H1 (cell line): Measurements from ENCODE around the gene THAP9. TPM values are rescaled to one million over a fixed set of nuclear protein-coding genes. Genes with fewer than 3 reads are reported as not detected.

Source experiments
- CHD1 ChIP-seq: IDR thresholded peaks from 2 replicates; pipeline ENCODE4 v1.6.1; 2012; ENCODE audit warnings: low read depth, low read length, improper control_type of control experiment
- CTCF ChIP-seq, 3 experiments: IDR thresholded peaks; 1 replicate in 2 of 3; 2 replicates in 1 of 3; pipeline versions ENCODE4 v1.5.1 to v1.6.1; 2011; ENCODE audit warnings: low read length in 3 of 3, mild to moderate bottlenecking in 3 of 3, inconsistent platforms in 2 of 3, low read depth in 1 of 3, moderate library complexity in 1 of 3; ENCODE audit not compliant: insufficient read depth in 1 of 3; ENCODE audit errors: control extremely low read depth in 1 of 3
- YY1 ChIP-seq: IDR thresholded peaks from 2 replicates; pipeline ENCODE4 v1.6.1; 2011; ENCODE audit warnings: low read depth, mild to moderate bottlenecking, low read length
- polyA plus RNA-seq, 7 experiments: library from polyadenylated mRNA; depleted of rRNA in 3 of 7; stranded (reverse) in 5 of 7; unstranded in 2 of 7; fragments of >200 nt in 5 of 7; fragments of 200-250 nt in 2 of 7; gene quantifications; 1 replicate in 5 of 7; 2 replicates in 1 of 7; 4 replicates in 1 of 7; pipeline versions ENCODE4 v1.2.1 to v1.2.3, GENCODE V29; 2011 to 2013; ENCODE audit warnings: missing spikeins in 2 of 7, mixed read lengths in 2 of 7
- total RNA-seq: library from RNA; stranded (reverse); fragmentation: NEBNext Ultra II Directional; extraction: Animal tissue kit (Norgen Biotek cat#: 25700); gene quantifications from 2 replicates; pipeline ENCODE4 v1.2.1, GENCODE V29; 2021

THAP9 gene
- total and polyA plus RNA-seq, 2 of the 8 experiments (the other 6 are each of a cell fraction or from before 2014, with no cell fraction given) = 6.1 to 13.2 TPM

- TF ChIP-seq CTCF (IDR thresholded peaks at IDR 0.05; ENCODE audit: control extremely low read depth in 1 of 3, insufficient read depth in 1 of 3, low read depth in 1 of 3, low read length in 3 of 3) (no peak), CHD1 (no peak), YY1 (peak; percentile 39; the same call in 1 of the 2 replicates)
Measured at GRCh38 chr4:82901183-82901718, 716 bp downstream of the THAP9 start (continued).
